Stimulated activated memory B cell treated with anti-CD40 and anti-IgM and Interleukin-4, amounts not matched to agents 10 μg/mL and 1 μg/mL and 100 μg/mL, for 72 hours (primary cell): Measurements from ENCODE around the gene ZW10.
A peak's percentile ranks its signal among the peaks of the same experiment; 100 is the strongest.
"Not testable (repeated sequence)": the region's sequence is repeated elsewhere in the genome, so short reads cannot be mapped to it uniquely, and the experiment has no call there.

Experiments
- ATAC-seq: fragments of 150-1000 bp; cut with Tn5 transposase; 2 replicates; pipeline ENCODE4 v1.10.0; 2021
- H3K27ac Mint-ChIP-seq: one replicate; pipeline ENCODE4 v1.8.0; 2022; ENCODE audit warnings: mild to moderate bottlenecking, mixed read lengths
- H3K27me3 Mint-ChIP-seq: one replicate; pipeline ENCODE4 v1.8.0; 2022; ENCODE audit warnings: mixed read lengths
- H3K36me3 Mint-ChIP-seq: one replicate; pipeline ENCODE4 v1.8.0; 2022; ENCODE audit warnings: mixed read lengths
- H3K4me1 Mint-ChIP-seq: one replicate; pipeline ENCODE4 v1.8.0; 2022; ENCODE audit warnings: mixed read lengths
- H3K4me3 Mint-ChIP-seq: one replicate; pipeline ENCODE4 v1.8.0; 2022; ENCODE audit warnings: mild to moderate bottlenecking, moderate library complexity, mixed read lengths
- H3K9me3 Mint-ChIP-seq: one replicate; pipeline ENCODE4 v1.8.0; 2022; ENCODE audit warnings: mixed read lengths

The ZW10 gene

GRCh38 chr11:113773416-113774173 is at the start of gene ZW10:
Gene ZW10, minus strand, starts transcription at chr11:113773692. Its CDS starts 26 bp downstream, at chr11:113773666.
- peak within 1 kb of the TSS; percentile 96 for H3K27ac Mint-ChIP-seq
- peaks cover 26% of the 10 kb centered on the region for H3K4me1 Mint-ChIP-seq
- no peaks in the 10 kb centered on the region for H3K36me3 Mint-ChIP-seq
- H3K9me3 Mint-ChIP-seq: no peaks in the 10 kb centered on the region
- H3K4me3 Mint-ChIP-seq: peak within 1 kb of the TSS; percentile 98
- peak; percentile 99 for ATAC-seq
- no peaks in the 10 kb centered on the region for H3K27me3 Mint-ChIP-seq

- Mint-ChIP-seq H3K4me1 (no peaks in the 10 kb centered on the region), H3K27me3 (no peaks in the 10 kb centered on the region), H3K9me3 (no peaks in the 10 kb centered on the region), H3K36me3 (peaks cover 61% of the 10 kb centered on the region), H3K4me3 (no peak overlapping the region), H3K27ac (no peak overlapping the region)
- ATAC-seq: no peak
Measured at GRCh38 chr11:113818426-113818825, 44.9 kb upstream of the ZW10 start.

- no peaks in the 10 kb centered on the region for H3K4me1 Mint-ChIP-seq
- H3K27ac Mint-ChIP-seq: no peak overlapping the region
- ATAC-seq: no peak
- no peaks in the 10 kb centered on the region for H3K9me3 Mint-ChIP-seq
- peaks cover 56% of the 10 kb centered on the region for H3K36me3 Mint-ChIP-seq
- no peak overlapping the region for H3K4me3 Mint-ChIP-seq
- no peaks in the 10 kb centered on the region for H3K27me3 Mint-ChIP-seq
Measured at GRCh38 chr11:113817626-113818025, 44.1 kb upstream of the ZW10 start.

- H3K27ac Mint-ChIP-seq: no peak overlapping the region
- no peak overlapping the region for H3K4me3 Mint-ChIP-seq
- peaks cover 55% of the 10 kb centered on the region for H3K36me3 Mint-ChIP-seq
- no peaks in the 10 kb centered on the region for H3K4me1 Mint-ChIP-seq
- H3K27me3 Mint-ChIP-seq: no peaks in the 10 kb centered on the region
- no peak for ATAC-seq
- no peaks in the 10 kb centered on the region for H3K9me3 Mint-ChIP-seq
Measured at GRCh38 chr11:113817162-113817561, 43.7 kb upstream of the ZW10 start.

GRCh38 chr11:113814181-113814580 is 40.7 kb upstream of the ZW10 start:
- Mint-ChIP-seq H3K9me3 (no peaks in the 10 kb centered on the region), H3K27ac (no peak overlapping the region), H3K36me3 (peaks cover 44% of the 10 kb centered on the region), H3K4me3 (no peak overlapping the region), H3K27me3 (no peaks in the 10 kb centered on the region), H3K4me1 (no peaks in the 10 kb centered on the region)
- no peak for ATAC-seq

- H3K4me1 Mint-ChIP-seq: no peaks in the 10 kb centered on the region
- no peaks in the 10 kb centered on the region for H3K27me3 Mint-ChIP-seq
- ATAC-seq: no peak
- H3K4me3 Mint-ChIP-seq: no peak overlapping the region
- H3K27ac Mint-ChIP-seq: no peak overlapping the region
- H3K36me3 Mint-ChIP-seq: peaks cover 46% of the 10 kb centered on the region
- H3K9me3 Mint-ChIP-seq: no peaks in the 10 kb centered on the region
Measured at GRCh38 chr11:113808931-113809330, 35.4 kb upstream of the ZW10 start.

- peaks cover 51% of the 10 kb centered on the region for H3K36me3 Mint-ChIP-seq
- no peaks in the 10 kb centered on the region for H3K27me3 Mint-ChIP-seq
- H3K27ac Mint-ChIP-seq: no peak overlapping the region
- H3K4me3 Mint-ChIP-seq: no peak overlapping the region
- no peaks in the 10 kb centered on the region for H3K9me3 Mint-ChIP-seq
- H3K4me1 Mint-ChIP-seq: no peaks in the 10 kb centered on the region
- peak; percentile 59 for ATAC-seq
Measured at GRCh38 chr11:113806406-113806805, 32.9 kb upstream of the ZW10 start.

GRCh38 chr11:113805640-113806039 is 32.1 kb upstream of the ZW10 start:
- ATAC-seq: no peak

GRCh38 chr11:113802621-113803020 is 29.1 kb upstream of the ZW10 start:
- Mint-ChIP-seq H3K4me3 (no peak overlapping the region), H3K9me3 (no peaks in the 10 kb centered on the region), H3K27me3 (no peaks in the 10 kb centered on the region), H3K27ac (no peak overlapping the region), H3K4me1 (no peaks in the 10 kb centered on the region), H3K36me3 (peaks cover 50% of the 10 kb centered on the region)
- ATAC-seq: no peak

More at GRCh38 chr11:113805640-113806039, 32.1 kb upstream of the ZW10 start:
- Mint-ChIP-seq H3K27me3 (no peaks in the 10 kb centered on the region), H3K36me3 (peaks cover 57% of the 10 kb centered on the region), H3K9me3 (no peaks in the 10 kb centered on the region), H3K4me1 (no peaks in the 10 kb centered on the region), H3K4me3 (no peak overlapping the region), H3K27ac (no peak overlapping the region)

- Mint-ChIP-seq H3K27me3 (no peaks in the 10 kb centered on the region), H3K4me1 (no peaks in the 10 kb centered on the region), H3K9me3 (no peaks in the 10 kb centered on the region), H3K27ac (no peak overlapping the region), H3K4me3 (no peak overlapping the region), H3K36me3 (peaks cover 24% of the 10 kb centered on the region)
- peak; percentile 67 for ATAC-seq
Measured at GRCh38 chr11:113796663-113797259, 23.3 kb upstream of the ZW10 start.

GRCh38 chr11:113789675-113790320 is 16.3 kb upstream of the ZW10 start:
- H3K36me3 Mint-ChIP-seq: no peaks in the 10 kb centered on the region
- no peak overlapping the region for H3K4me3 Mint-ChIP-seq
- H3K27me3 Mint-ChIP-seq: peaks cover 8% of the 10 kb centered on the region
- no peak for ATAC-seq
- no peaks in the 10 kb centered on the region for H3K4me1 Mint-ChIP-seq
- H3K27ac Mint-ChIP-seq: no peak overlapping the region
- H3K9me3 Mint-ChIP-seq: no peaks in the 10 kb centered on the region

GRCh38 chr11:113789016-113789415 is 15.5 kb upstream of the ZW10 start:
- H3K9me3 Mint-ChIP-seq, H3K4me3 Mint-ChIP-seq, H3K27ac Mint-ChIP-seq, ATAC-seq, H3K4me1 Mint-ChIP-seq, H3K36me3 Mint-ChIP-seq: not testable (repeated sequence)
- peaks cover 15% of the 10 kb centered on the region for H3K27me3 Mint-ChIP-seq

GRCh38 chr11:113782134-113782533 is 8.6 kb upstream of the ZW10 start:
- peaks cover 48% of the 10 kb centered on the region for H3K27me3 Mint-ChIP-seq
- H3K9me3 Mint-ChIP-seq: no peaks in the 10 kb centered on the region

GRCh38 chr11:113781682-113782081 is 8.2 kb upstream of the ZW10 start:
- no peaks in the 10 kb centered on the region for H3K9me3 Mint-ChIP-seq
- H3K27ac Mint-ChIP-seq: no peak overlapping the region
- no peak overlapping the region for H3K4me3 Mint-ChIP-seq
- ATAC-seq: no peak
- no peaks in the 10 kb centered on the region for H3K36me3 Mint-ChIP-seq
- peaks cover 44% of the 10 kb centered on the region for H3K27me3 Mint-ChIP-seq
- H3K4me1 Mint-ChIP-seq: no peaks in the 10 kb centered on the region

More at GRCh38 chr11:113782134-113782533, 8.6 kb upstream of the ZW10 start:
- ATAC-seq: no peak
- Mint-ChIP-seq H3K27ac (no peak overlapping the region), H3K4me3 (no peak overlapping the region), H3K36me3 (no peaks in the 10 kb centered on the region), H3K4me1 (no peaks in the 10 kb centered on the region)

GRCh38 chr11:113779496-113779895 is 6.0 kb upstream of the ZW10 start, which contains the start of gene CLDN25:
Gene CLDN25, plus strand, starts transcription at chr11:113779796. Its CDS starts 0 bp downstream, at chr11:113779796.
- peaks cover 2% of the 10 kb centered on the region for H3K4me1 Mint-ChIP-seq
- H3K27ac Mint-ChIP-seq: no peak within 1 kb of the TSS
- peaks cover 41% of the 10 kb centered on the region for H3K27me3 Mint-ChIP-seq
- no peaks in the 10 kb centered on the region for H3K9me3 Mint-ChIP-seq
- no peak for ATAC-seq
- H3K36me3 Mint-ChIP-seq: no peaks in the 10 kb centered on the region
- no peak within 1 kb of the TSS for H3K4me3 Mint-ChIP-seq
